NCI-H748 (cell line): Measurements from ENCODE around the gene SCN2B.

Source experiments
- DNase-seq: peaks from one replicate; lab custom pipeline; 2025; ENCODE audit not compliant: unreplicated experiment; lab: John Stamatoyannopoulos, UW

Gene SCN2B

GRCh38 chr11:118135796-118136165, 40.7 kb downstream of the SCN2B start:
- no peak for DNase-seq

- DNase-seq = no peak
Observed at GRCh38 chr11:118135051-118135795, 41.2 kb downstream of the SCN2B start.

- DNase-seq = no peak
Observed at GRCh38 chr11:118133816-118134215, 42.6 kb downstream of the SCN2B start.

GRCh38 chr11:118132385-118133151, 43.9 kb downstream of the SCN2B start:
- DNase-seq = no peak

GRCh38 chr11:118129471-118130172, 46.8 kb downstream of the SCN2B start:
- DNase-seq = no peak

- no peak for DNase-seq
Observed at GRCh38 chr11:118128721-118129470, 47.5 kb downstream of the SCN2B start.

- DNase-seq = no peak
Observed at GRCh38 chr11:118128310-118128709, 48.1 kb downstream of the SCN2B start.

- no peak for DNase-seq
Observed at GRCh38 chr11:118126082-118126838, 50.2 kb downstream of the SCN2B start.

- no peak for DNase-seq
Observed at GRCh38 chr11:118124929-118125535, 51.4 kb downstream of the SCN2B start.

GRCh38 chr11:118120793-118121192, 55.6 kb downstream of the SCN2B start:
- no peak for DNase-seq

- DNase-seq = no peak
Observed at GRCh38 chr11:118117790-118118601, 58.4 kb downstream of the SCN2B start.

- no peak for DNase-seq
Observed at GRCh38 chr11:118115048-118115447, 61.4 kb downstream of the SCN2B start.

- no peak for DNase-seq
Observed at GRCh38 chr11:118114266-118114665, 62.2 kb downstream of the SCN2B start.

- no peak for DNase-seq
Observed at GRCh38 chr11:118112711-118113430, 63.6 kb downstream of the SCN2B start.
